Skeletal muscle satellite cell (primary cell): ENCODE data around the gene ANKRD63.

Source experiments
- H3K27me3 ChIP-seq: 2 replicates; pipeline ENCODE4 v1.7.0; 2013; ENCODE audit warnings: low read length; ENCODE audit not compliant: control insufficient read depth, insufficient read depth
- H3K36me3 ChIP-seq: 2 replicates; pipeline ENCODE4 v1.7.0; 2013; ENCODE audit warnings: mild to moderate bottlenecking, control low read depth, low read length; ENCODE audit not compliant: insufficient read depth
- H3K4me1 ChIP-seq: 2 replicates; pipeline ENCODE4 v1.7.0; 2013; ENCODE audit warnings: low read length; ENCODE audit not compliant: control insufficient read depth, insufficient read depth
- H3K4me2 ChIP-seq: 2 replicates; pipeline ENCODE4 v1.7.0; 2013; ENCODE audit warnings: mild to moderate bottlenecking, low read length
- H3K4me3 ChIP-seq: 2 replicates; pipeline ENCODE4 v1.7.0; 2013; ENCODE audit warnings: low read length
- H3K9ac ChIP-seq: 2 replicates; pipeline ENCODE4 v1.7.0; 2013; ENCODE audit warnings: mild to moderate bottlenecking, low read depth, low read length, moderate library complexity
- H3K9me3 ChIP-seq: replicated peaks from 2 replicates; pipeline ENCODE4 v1.7.0; 2013; ENCODE audit warnings: mild to moderate bottlenecking, control low read depth, low read length

ANKRD63 gene

DNA sequence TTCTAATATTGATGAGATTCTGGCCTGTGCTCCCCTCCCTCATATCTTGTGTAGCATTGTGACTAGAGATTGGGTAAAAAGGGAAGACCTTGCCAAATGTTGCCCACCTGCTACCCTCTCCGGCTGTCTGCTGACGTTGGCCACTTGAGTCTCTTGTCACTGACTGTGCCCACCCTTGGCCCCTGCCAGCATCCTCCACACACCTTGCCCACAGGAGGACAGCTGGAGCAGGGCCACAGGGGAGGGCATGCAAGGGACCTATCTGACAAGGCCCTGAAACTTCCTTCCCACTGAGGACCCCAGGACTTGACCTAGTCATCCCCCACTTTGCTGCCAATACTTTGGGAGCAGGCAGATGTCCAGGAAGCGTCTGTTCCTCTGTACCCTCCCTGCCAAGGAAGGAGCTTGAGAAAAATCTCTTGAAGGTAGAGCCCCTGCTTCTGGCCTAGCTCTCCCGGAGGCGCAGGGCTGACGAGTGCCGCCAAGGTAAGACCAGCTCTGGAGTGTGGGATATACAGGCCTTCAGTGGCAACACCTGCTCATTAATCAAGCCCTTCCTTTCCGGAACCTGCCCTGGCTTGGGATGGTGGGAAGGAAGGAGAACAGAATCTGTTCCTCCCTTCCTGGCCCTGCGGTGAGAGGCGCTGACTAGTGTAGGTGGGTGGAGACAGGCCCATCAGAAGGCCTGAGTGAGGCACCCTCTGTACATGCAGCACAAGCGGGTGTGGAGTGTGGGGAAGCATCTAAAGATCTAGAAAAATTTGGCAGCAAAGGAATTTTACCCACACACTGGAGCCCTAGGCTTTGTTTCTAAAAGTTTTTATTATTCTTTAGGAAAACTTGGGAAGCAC is 48.9 kb downstream of the ANKRD63 start:
- Histone ChIP-seq H3K9ac (no peak overlapping the region), H3K36me3 (peaks cover 3% of the 10 kb centered on the region)

DNA sequence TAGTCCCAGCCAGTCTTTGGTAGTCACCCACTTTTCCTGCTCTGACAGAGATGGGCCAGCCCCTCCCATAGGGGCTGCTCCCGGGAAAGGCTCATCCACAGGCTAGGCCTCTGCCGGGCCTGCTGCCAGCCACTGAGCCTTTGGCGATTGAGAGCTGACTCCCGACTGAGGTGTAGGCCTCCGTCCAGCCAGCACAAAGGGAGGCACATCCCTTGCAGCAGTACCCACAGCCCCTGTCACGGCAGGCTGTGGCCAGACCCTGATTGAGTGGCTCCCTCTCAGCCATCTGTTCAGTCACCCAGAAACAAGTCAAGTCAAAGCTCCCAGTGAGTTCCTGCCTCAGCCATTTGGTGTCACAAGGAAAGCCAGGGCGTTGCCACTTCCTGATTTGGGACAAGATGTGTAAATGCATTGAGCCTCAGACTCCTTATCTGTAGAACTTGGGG is 50.2 kb downstream of the ANKRD63 start:
- no peaks in the 10 kb centered on the region for H3K9me3 ChIP-seq
- no peak overlapping the region for H3K4me3 ChIP-seq
- no peak overlapping the region for H3K9ac ChIP-seq
- no peaks in the 10 kb centered on the region for H3K4me1 ChIP-seq
- H3K36me3 ChIP-seq: peaks cover 3% of the 10 kb centered on the region
- H3K4me2 ChIP-seq: no peak overlapping the region
- H3K27me3 ChIP-seq: no peaks in the 10 kb centered on the region

More for the DNA sequence above, 48.9 kb downstream of the ANKRD63 start:
- Histone ChIP-seq H3K4me3 (no peak overlapping the region), H3K27me3 (peaks cover 6% of the 10 kb centered on the region), H3K4me2 (no peak overlapping the region), H3K9me3 (no peaks in the 10 kb centered on the region), H3K4me1 (peaks cover 4% of the 10 kb centered on the region)
